H1 (cell line): ENCODE measurements around the gene GALNT18. TPM values are rescaled to one million over a fixed set of nuclear protein-coding genes. Genes with fewer than 3 reads are reported as not detected.

Source experiments
- CTCF ChIA-PET: fragments of 300-600 bp; sonication (Branson Sonifier 250); formaldehyde crosslinking; loops from one replicate; lab custom pipeline; 2021; ENCODE audit not compliant: partially characterized antibody; lab: Charles Lee
- POLR2A ChIA-PET: fragments of 300-600 bp; sonication (Branson Sonifier 250); formaldehyde crosslinking; loops from one replicate; lab custom pipeline; 2021; ENCODE audit warnings: inconsistent platforms; ENCODE audit not compliant: partially characterized antibody; lab: Charles Lee
- DNase-seq, 2 experiments: peaks; one replicate each; pipeline versions ENCODE4 v3.0.0 to v3.0.0-alpha.2; 2010 to 2022; ENCODE audit warnings: low spot score in 2 of 2, low read depth in 1 of 2, mixed read lengths in 1 of 2
- FAIRE-seq: peaks from 2 replicates; lab custom pipeline; 2011; peaks lifted over from hg19 to GRCh38; lab: Jason Lieb, UNC
- H2AFZ ChIP-seq: 2 replicates; pipeline ENCODE4 v1.8.1; 2012; ENCODE audit warnings: low read length, inconsistent platforms
- H2AK5ac ChIP-seq: 2 replicates; pipeline ENCODE4 v1.6.1; 2013; ENCODE audit warnings: low read depth, low read length
- H2BK120ac ChIP-seq: replicated peaks from 2 replicates; pipeline ENCODE3; 2013; ENCODE audit warnings: low read depth, low read length, inconsistent platforms
- H2BK12ac ChIP-seq: 2 replicates; pipeline ENCODE4 v1.6.1; 2013; ENCODE audit warnings: low read depth, low read length
- H2BK15ac ChIP-seq: 2 replicates; pipeline ENCODE4 v1.6.1; 2013; ENCODE audit warnings: low read length
- H2BK20ac ChIP-seq: 2 replicates; pipeline ENCODE4 v1.6.1; 2013; ENCODE audit warnings: low read length
- H2BK5ac ChIP-seq: 2 replicates; pipeline ENCODE4 v1.6.1; 2013; ENCODE audit warnings: low read depth, low read length
- H3K14ac ChIP-seq: 2 replicates; pipeline ENCODE4 v1.6.1; 2013; ENCODE audit warnings: inconsistent platforms; ENCODE audit not compliant: insufficient read length
- H3K18ac ChIP-seq: 2 replicates; pipeline ENCODE4 v1.6.1; 2013; ENCODE audit warnings: low read length; ENCODE audit errors: extremely low read depth
- H3K23ac ChIP-seq: 2 replicates; pipeline ENCODE4 v1.6.1; 2013; ENCODE audit warnings: inconsistent platforms; ENCODE audit not compliant: insufficient read length
- H3K23me2 ChIP-seq: 2 replicates; pipeline ENCODE4 v1.6.1; 2013; ENCODE audit warnings: low read depth, low read length
- H3K27ac ChIP-seq: 2 replicates; pipeline ENCODE4 v1.6.1; 2011; ENCODE audit warnings: low read depth, low read length, inconsistent platforms
- H3K27me3 ChIP-seq, 4 experiments: replicated peaks in 1 of 4; 1 replicate in 1 of 4; 2 replicates in 3 of 4; pipeline versions ENCODE4 v1.6.1 to v1.8.1; 2011 to 2013; ENCODE audit warnings: low read length in 3 of 4, mild to moderate bottlenecking in 3 of 4, inconsistent platforms in 2 of 4, mixed read lengths in 2 of 4, moderate library complexity in 1 of 4; ENCODE audit not compliant: control insufficient read depth in 3 of 4, insufficient read depth in 3 of 4; ENCODE audit errors: extremely low read depth in 1 of 4
- H3K36me3 ChIP-seq, 4 experiments: 2 replicates each; pipeline versions ENCODE4 v1.6.1 to v1.8.1; 2011 to 2013; ENCODE audit warnings: mild to moderate bottlenecking in 4 of 4, low read length in 3 of 4, moderate library complexity in 2 of 4, control low read depth in 1 of 4, inconsistent platforms in 1 of 4; ENCODE audit not compliant: insufficient read depth in 4 of 4, control insufficient read depth in 2 of 4
- H3K4ac ChIP-seq: replicated peaks from 2 replicates; pipeline ENCODE3; 2013; ENCODE audit warnings: low read length, low read depth, mixed read lengths, inconsistent platforms; ENCODE audit not compliant: insufficient read length
- H3K4me1 ChIP-seq, 4 experiments: replicated peaks in 1 of 4; 1 replicate in 1 of 4; 2 replicates in 3 of 4; pipeline versions ENCODE4 v1.6.1 to v1.8.1; 2011 to 2013; ENCODE audit warnings: low read length in 3 of 4, inconsistent platforms in 2 of 4, mixed read lengths in 1 of 4; ENCODE audit not compliant: insufficient read depth in 4 of 4, control insufficient read depth in 3 of 4
- H3K4me2 ChIP-seq, 2 experiments: 2 replicates each; pipeline versions ENCODE4 v1.6.1 to v1.8.1; 2011 to 2013; ENCODE audit warnings: low read depth in 2 of 2, low read length in 2 of 2, control low read depth in 1 of 2, inconsistent platforms in 1 of 2, mild to moderate bottlenecking in 1 of 2; ENCODE audit not compliant: insufficient read depth in 1 of 2
- H3K4me3 ChIP-seq, 4 experiments: fragments of 200-600, 300-600 bp in 1 of 4; sonication (generic), shearing (Covaris generic), sonication (Bioruptor Twin) in 1 of 4; 2 replicates each; pipeline versions ENCODE4 v1.5.1 to v1.8.1; 2011 to 2016; ENCODE audit warnings: low read length in 4 of 4, low read depth in 3 of 4, control low read depth in 2 of 4, inconsistent platforms in 2 of 4, mild to moderate bottlenecking in 2 of 4, mixed read lengths in 1 of 4, moderate library complexity in 1 of 4; ENCODE audit not compliant: insufficient read depth in 2 of 4; ENCODE audit errors: extremely low read depth in 1 of 4
- H3K56ac ChIP-seq: replicated peaks from 2 replicates; pipeline ENCODE3; 2013; ENCODE audit warnings: low read depth, mild to moderate bottlenecking, mixed read lengths, low read length, inconsistent platforms; ENCODE audit not compliant: insufficient read length
- H3K79me1 ChIP-seq: 2 replicates; pipeline ENCODE4 v1.6.1; 2013; ENCODE audit warnings: low read depth, low read length, control low read depth
- H3K79me2 ChIP-seq, 2 experiments: 2 replicates each; pipeline versions ENCODE4 v1.6.1 to v1.8.1; 2012 to 2013; ENCODE audit warnings: low read length in 2 of 2, mild to moderate bottlenecking in 2 of 2, inconsistent platforms in 1 of 2; ENCODE audit not compliant: insufficient read depth in 2 of 2, control insufficient read depth in 1 of 2
- H3K9ac ChIP-seq, 4 experiments: replicated peaks in 1 of 4; 1 replicate in 1 of 4; 2 replicates in 3 of 4; pipeline versions ENCODE4 v1.6.1 to v1.8.1; 2011 to 2013; ENCODE audit warnings: low read depth in 3 of 4, low read length in 3 of 4, control low read depth in 2 of 4, mild to moderate bottlenecking in 2 of 4, moderate library complexity in 2 of 4, inconsistent platforms in 1 of 4; ENCODE audit errors: extremely low read depth in 1 of 4
- H3K9me3 ChIP-seq, 2 experiments: 2 replicates each; pipeline versions ENCODE4 v1.6.1 to v1.8.1; 2012 to 2013; ENCODE audit warnings: mild to moderate bottlenecking in 2 of 2, moderate library complexity in 2 of 2, control low read depth in 1 of 2, inconsistent platforms in 1 of 2, low read depth in 1 of 2, low read length in 1 of 2, mixed read lengths in 1 of 2; ENCODE audit not compliant: insufficient read depth in 2 of 2
- H4K20me1 ChIP-seq, 2 experiments: replicated peaks in 1 of 2; 2 replicates each; pipeline versions ENCODE3 to v1.8.1; 2011 to 2013; ENCODE audit warnings: inconsistent platforms in 2 of 2, low read length in 2 of 2, mild to moderate bottlenecking in 1 of 2; ENCODE audit not compliant: insufficient read depth in 2 of 2, control insufficient read depth in 1 of 2
- H4K5ac ChIP-seq: 2 replicates; pipeline ENCODE4 v1.6.1; 2013; ENCODE audit warnings: low read length, low read depth, mixed read lengths, inconsistent platforms; ENCODE audit not compliant: insufficient read length
- H4K8ac ChIP-seq: 2 replicates; pipeline ENCODE4 v1.8.0; 2013; ENCODE audit warnings: mild to moderate bottlenecking, moderate library complexity, low read length, inconsistent platforms; ENCODE audit not compliant: insufficient read depth; ENCODE audit errors: extremely low read depth
- H4K91ac ChIP-seq: replicated peaks from 2 replicates; pipeline ENCODE3; 2013; ENCODE audit warnings: low read length, mixed read lengths, inconsistent platforms; ENCODE audit not compliant: insufficient read length
- CEBPB ChIP-seq: IDR thresholded peaks from 2 replicates; pipeline ENCODE4 v1.6.1; 2012; ENCODE audit warnings: low read depth, low read length
- TAF1 ChIP-seq: IDR thresholded peaks from 2 replicates; pipeline ENCODE4 v1.6.1; 2011; ENCODE audit warnings: mild to moderate bottlenecking, low read depth, low read length
- TAF7 ChIP-seq: optimal IDR thresholded peaks from 2 replicates; pipeline ENCODE3; 2011; ENCODE audit warnings: low read depth, mild to moderate bottlenecking, inconsistent platforms, low read length, moderate library complexity, borderline replicate concordance
- WGBS, 2 experiments: shearing (Covaris generic) in 1 of 2; methylation state at CpG; one replicate each; pipeline versions ENCODE4 v1.1.6 to v1.1.7; 2013 to 2015; ENCODE audit warnings: low lambda C conversion rate in 2 of 2, mixed read lengths in 2 of 2, inconsistent platforms in 1 of 2, low coverage in 1 of 2, missing lambda C conversion rate in 1 of 2; ENCODE audit not compliant: insufficient replicate concordance in 2 of 2, insufficient coverage in 1 of 2, insufficient read length in 1 of 2; ENCODE audit errors: extremely low coverage in 1 of 2, missing lambda C conversion rate in 1 of 2; 5-methylcytosine and 5-hydroxymethylcytosine counted together
- polyA plus RNA-seq, 7 experiments: library from polyadenylated mRNA; depleted of rRNA in 3 of 7; stranded (reverse) in 5 of 7; unstranded in 2 of 7; fragments of >200 nt in 5 of 7; fragments of 200-250 nt in 2 of 7; gene quantifications; 1 replicate in 5 of 7; 2 replicates in 1 of 7; 4 replicates in 1 of 7; pipeline versions ENCODE4 v1.2.1 to v1.2.3, GENCODE V29; 2011 to 2013; ENCODE audit warnings: missing spikeins in 2 of 7, mixed read lengths in 2 of 7
- total RNA-seq: library from RNA; stranded (reverse); fragmentation: NEBNext Ultra II Directional; extraction: Animal tissue kit (Norgen Biotek cat#: 25700); gene quantifications from 2 replicates; pipeline ENCODE4 v1.2.1, GENCODE V29; 2021

Gene GALNT18
- total and polyA plus RNA-seq, 2 of the 8 experiments (the other 6 are each of a cell fraction or from before 2014, with no cell fraction given): 6.0 to 9.4 TPM

GRCh38 chr11:11598243-11598642 lies 23.6 kb downstream of the GALNT18 start:
- Histone ChIP-seq H2AK5ac (no peak overlapping the region), H3K9ac (no peak overlapping the region), H3K9me3 (no peaks in the 10 kb centered on the region), H3K56ac (no peak overlapping the region), H4K91ac (no peak overlapping the region), H3K4me3 (no peak overlapping the region), H3K4me1 (no peaks in the 10 kb centered on the region), H3K4ac (no peak overlapping the region), H3K14ac (no peak overlapping the region), H3K79me2 (no peaks in the 10 kb centered on the region), H2BK15ac (no peak overlapping the region), H2BK20ac (no peak overlapping the region), H3K27ac (no peak overlapping the region), H3K79me1 (no peaks in the 10 kb centered on the region), H2BK5ac (no peak overlapping the region), H4K5ac (no peak overlapping the region), H2BK12ac (no peak overlapping the region), H3K27me3 (no peaks in the 10 kb centered on the region), H2BK120ac (no peak overlapping the region), H2AFZ (no peak overlapping the region), H4K20me1 (no peaks in the 10 kb centered on the region), H4K8ac (no peak overlapping the region), H3K18ac (no peak overlapping the region), H3K23me2 (no peaks in the 10 kb centered on the region), H3K4me2 (no peak overlapping the region), H3K36me3 (no peaks in the 10 kb centered on the region; a peak in 1 of 8 replicates), H3K23ac (no peak overlapping the region)
- no peak for DNase-seq
- POLR2A ChIA-PET: no interaction called here
- WGBS, 2 experiments: 92% methylated on average over 1 of the region's 1 CpG; no CpG with 5 or more reads in 1 of the 2 experiments
- TF ChIP-seq CEBPB: peak; percentile 52; the same call in 1 of the 2 replicates
- no peak for TF ChIP-seq TAF1
- no peak for TF ChIP-seq TAF7
- CTCF ChIA-PET: interaction anchor here (1.0 kb wide), 1 partner anchor 16 kb away, joined by 3 read pairs; no protein-coding TSS in a partner anchor
- FAIRE-seq: no peak
